ENCODE measurements around the gene SLC25A44. TPM values are rescaled to one million over a fixed set of nuclear protein-coding genes. Genes with fewer than 3 reads are reported as not detected.

The SLC25A44 gene
- total RNA-seq, 1 experiment from 2014 or later = 13.1 TPM

GRCh38 chr1:156245451-156246232 is 51.7 kb downstream of the SLC25A44 start:
- Histone ChIP-seq H3K27me3 (no peaks in the 10 kb centered on the region), H3K4me3 (no peak overlapping the region), H3K9me3 (no peaks in the 10 kb centered on the region), H3K36me3 (peaks cover 23% of the 10 kb centered on the region)
- no peak for DNase-seq

- Histone ChIP-seq H3K27me3 (no peaks in the 10 kb centered on the region), H3K4me3 (no peak overlapping the region), H3K9me3 (no peaks in the 10 kb centered on the region), H3K36me3 (peaks cover 23% of the 10 kb centered on the region)
- DNase-seq = no peak
Measured at GRCh38 chr1:156246241-156246780, 52.4 kb downstream of the SLC25A44 start.

GRCh38 chr1:156246781-156247459 is 53.0 kb downstream of the SLC25A44 start:
- H3K4me3 ChIP-seq = no peak overlapping the region
- no peaks in the 10 kb centered on the region for H3K9me3 ChIP-seq
- DNase-seq = peak; percentile 56
- H3K36me3 ChIP-seq = peaks cover 29% of the 10 kb centered on the region
- H3K27me3 ChIP-seq = no peaks in the 10 kb centered on the region

GRCh38 chr1:156247460-156248322 is 53.8 kb downstream of the SLC25A44 start, which contains the start of gene PAQR6:
Gene PAQR6 (minus strand): TSS chr1:156248056. CDS start chr1:156246731, 1,325 bp downstream.
- DNase-seq = no peak
- Histone ChIP-seq H3K36me3 (peaks cover 37% of the 10 kb centered on the region), H3K9me3 (no peaks in the 10 kb centered on the region), H3K27me3 (no peaks in the 10 kb centered on the region), H3K4me3 (no peak within 1 kb of the TSS)

GRCh38 chr1:156248323-156248683 is 54.4 kb downstream of the SLC25A44 start:
- H3K27me3 ChIP-seq = no peaks in the 10 kb centered on the region
- DNase-seq = no peak
- peaks cover 43% of the 10 kb centered on the region for H3K36me3 ChIP-seq
- H3K4me3 ChIP-seq = no peak overlapping the region
- H3K9me3 ChIP-seq = no peaks in the 10 kb centered on the region

- no peak overlapping the region for H3K4me3 ChIP-seq
- H3K36me3 ChIP-seq = peaks cover 56% of the 10 kb centered on the region
- no peaks in the 10 kb centered on the region for H3K9me3 ChIP-seq
- no peaks in the 10 kb centered on the region for H3K27me3 ChIP-seq
- DNase-seq = no peak
Measured at GRCh38 chr1:156249593-156249992, 55.7 kb downstream of the SLC25A44 start.

GRCh38 chr1:156251527-156251926 is 57.6 kb downstream of the SLC25A44 start:
- Histone ChIP-seq H3K4me3 (no peak overlapping the region), H3K27me3 (no peaks in the 10 kb centered on the region), H3K36me3 (peaks cover 73% of the 10 kb centered on the region), H3K9me3 (no peaks in the 10 kb centered on the region)
- DNase-seq = no peak

- DNase-seq = no peak
Measured at GRCh38 chr1:156253634-156254033, 59.7 kb downstream of the SLC25A44 start.

GRCh38 chr1:156257711-156258110 is 63.8 kb downstream of the SLC25A44 start:
- no peak for DNase-seq
- Histone ChIP-seq H3K4me3 (no peak overlapping the region), H3K9me3 (no peaks in the 10 kb centered on the region), H3K36me3 (peaks cover 95% of the 10 kb centered on the region), H3K27me3 (no peaks in the 10 kb centered on the region)

More at GRCh38 chr1:156253634-156254033, 59.7 kb downstream of the SLC25A44 start:
- Histone ChIP-seq H3K9me3 (no peaks in the 10 kb centered on the region), H3K27me3 (no peaks in the 10 kb centered on the region), H3K4me3 (no peak overlapping the region), H3K36me3 (peaks cover 94% of the 10 kb centered on the region)

GRCh38 chr1:156258859-156259258 is 65.0 kb downstream of the SLC25A44 start:
- DNase-seq = no peak
- Histone ChIP-seq H3K27me3 (no peaks in the 10 kb centered on the region), H3K36me3 (peaks cover 94% of the 10 kb centered on the region), H3K9me3 (no peaks in the 10 kb centered on the region), H3K4me3 (no peak overlapping the region)

- Histone ChIP-seq H3K9me3 (no peaks in the 10 kb centered on the region), H3K27me3 (no peaks in the 10 kb centered on the region), H3K36me3 (peaks cover 92% of the 10 kb centered on the region), H3K4me3 (no peak overlapping the region)
- no peak for DNase-seq
Measured at GRCh38 chr1:156259805-156260204, 65.9 kb downstream of the SLC25A44 start.

- Histone ChIP-seq H3K27me3 (no peaks in the 10 kb centered on the region), H3K9me3 (no peaks in the 10 kb centered on the region), H3K36me3 (peaks cover 90% of the 10 kb centered on the region), H3K4me3 (no peak overlapping the region)
- DNase-seq = no peak
Measured at GRCh38 chr1:156260896-156261295, 67.0 kb downstream of the SLC25A44 start.

Other genes with a start within 250 kb of the SLC25A44 start
- gene ARHGEF2, start 215.6 kb upstream of the SLC25A44 start, total RNA-seq (2014; rRNA removed; shearing (Covaris generic); ENCODE audit: low replicate concordance) = 38.7 and 70.6 TPM in 2 replicates
- gene SSR2, start 173.2 kb upstream of the SLC25A44 start, total RNA-seq (2014; rRNA removed; shearing (Covaris generic); ENCODE audit: low replicate concordance) = 243 and 387 TPM in 2 replicates
- gene UBQLN4, start 140.3 kb upstream of the SLC25A44 start, total RNA-seq (2014; rRNA removed; shearing (Covaris generic); ENCODE audit: low replicate concordance) = 29.3 and 40.3 TPM in 2 replicates
- 5.8 and 16.9 TPM in 2 replicates for gene LAMTOR2, start 139.3 kb upstream of the SLC25A44 start, total RNA-seq (2014; rRNA removed; shearing (Covaris generic); ENCODE audit: low replicate concordance)
- gene RAB25, start 132.9 kb upstream of the SLC25A44 start, total RNA-seq (2014; rRNA removed; shearing (Covaris generic); ENCODE audit: low replicate concordance) = not detected in 2 replicates
- 2.3 and 2.7 TPM in 2 replicates for gene MEX3A, start 111.6 kb upstream of the SLC25A44 start, total RNA-seq (2014; rRNA removed; shearing (Covaris generic); ENCODE audit: low replicate concordance)
- 1,337 and 1,568 TPM in 2 replicates for gene LMNA, start 79.4 kb upstream of the SLC25A44 start, total RNA-seq (2014; rRNA removed; shearing (Covaris generic); ENCODE audit: low replicate concordance)
- 0.49 TPM in 1 of 2 replicates, not detected in the other for gene SEMA4A, start 40.5 kb upstream of the SLC25A44 start, total RNA-seq (2014; rRNA removed; shearing (Covaris generic); ENCODE audit: low replicate concordance)
- 161 and 219 TPM in 2 replicates for gene PMF1, start 18.9 kb downstream of the SLC25A44 start, total RNA-seq (2014; rRNA removed; shearing (Covaris generic); ENCODE audit: low replicate concordance)
- 2.3 TPM in 1 of 2 replicates, not detected in the other for gene BGLAP, start 48.1 kb downstream of the SLC25A44 start, total RNA-seq (2014; rRNA removed; shearing (Covaris generic); ENCODE audit: low replicate concordance)
- 0.59 TPM in 1 of 2 replicates, not detected in the other for gene PAQR6, start 54.0 kb downstream of the SLC25A44 start, total RNA-seq (2014; rRNA removed; shearing (Covaris generic); ENCODE audit: low replicate concordance)
- gene SMG5, start 88.7 kb downstream of the SLC25A44 start, total RNA-seq (2014; rRNA removed; shearing (Covaris generic); ENCODE audit: low replicate concordance) = 75.7 and 99.5 TPM in 2 replicates
- gene TMEM79, start 90.2 kb downstream of the SLC25A44 start, total RNA-seq (2014; rRNA removed; shearing (Covaris generic); ENCODE audit: low replicate concordance) = 2.4 and 5.8 TPM in 2 replicates
- gene GLMP, start 101.6 kb downstream of the SLC25A44 start, total RNA-seq (2014; rRNA removed; shearing (Covaris generic); ENCODE audit: low replicate concordance) = 2.9 and 8.7 TPM in 2 replicates
- gene VHLL, start 105.2 kb downstream of the SLC25A44 start, total RNA-seq (2014; rRNA removed; shearing (Covaris generic); ENCODE audit: low replicate concordance) = not detected in 2 replicates
- 1,070 and 1,240 TPM in 2 replicates for gene CCT3, start 144.2 kb downstream of the SLC25A44 start, total RNA-seq (2014; rRNA removed; shearing (Covaris generic); ENCODE audit: low replicate concordance)
- gene TSACC, start 144.4 kb downstream of the SLC25A44 start, total RNA-seq (2014; rRNA removed; shearing (Covaris generic); ENCODE audit: low replicate concordance) = 1.3 TPM in 1 of 2 replicates, not detected in the other
- not detected in 2 replicates for gene RHBG, start 175.1 kb downstream of the SLC25A44 start, total RNA-seq (2014; rRNA removed; shearing (Covaris generic); ENCODE audit: low replicate concordance)

Measured in MG63 (cell line).